Gastroesophageal sphincter (tissue), 4 donors: ENCODE measurements around the gene TMEM229B. TPM values are rescaled to one million over a fixed set of nuclear protein-coding genes. Genes with fewer than 3 reads are reported as not detected.

ENCODE experiments used
- ATAC-seq: fragments of 150-250 bp; one replicate; pipeline ENCODE4 v1.9.1; 2016; ENCODE audit warnings: mild to moderate bottlenecking, moderate library complexity
- H3K27ac ChIP-seq, 4 donors: fragments of 200-600 bp; sonication (generic) in 3 of 4; 1 replicate in 3 of 4; 2 replicates in 1 of 4; pipeline ENCODE4 v1.5.1; 2016 to 2019
- H3K27me3 ChIP-seq: fragments of 200-600 bp; sonication (generic); one replicate; pipeline ENCODE4 v1.5.1; 2019
- H3K36me3 ChIP-seq, 2 donors: fragments of 200-600 bp; sonication (generic); one replicate each; pipeline ENCODE4 v1.5.1; 2019; ENCODE audit warnings: control low read depth in 1 of 2
- H3K4me1 ChIP-seq, 3 donors: fragments of 200-600 bp; sonication (generic); 1 replicate in 2 of 3; 2 replicates in 1 of 3; pipeline ENCODE4 v1.5.1; 2016 to 2019; ENCODE audit warnings: control low read depth in 2 of 3
- H3K4me3 ChIP-seq, 2 donors: fragments of 200-600 bp; sonication (generic); one replicate each; pipeline ENCODE4 v1.5.1; 2019; ENCODE audit warnings: mild to moderate bottlenecking in 1 of 2, moderate library complexity in 1 of 2
- H3K9me3 ChIP-seq, 3 donors: fragments of 200-600 bp; sonication (generic); one replicate each; pipeline ENCODE4 v1.5.1; 2017 to 2019; ENCODE audit warnings: control low read depth in 2 of 3
- CTCF ChIP-seq, 4 experiments: fragments of 200-600 bp in 2 of 4; fragments of 450-650 bp in 2 of 4; sonication (generic) in 1 of 4; IDR thresholded peaks; one replicate each; pipeline ENCODE4 v1.5.1; 2017 to 2019; ENCODE audit warnings: antibody characterized with exemption in 4 of 4, mild to moderate bottlenecking in 2 of 4, moderate library complexity in 2 of 4
- EP300 ChIP-seq: sonication (generic); formaldehyde crosslinking; IDR thresholded peaks from one replicate; pipeline ENCODE4 v1.6.1; 2017; ENCODE audit warnings: antibody characterized with exemption, mild to moderate bottlenecking
- POLR2A ChIP-seq, 2 donors: fragments of 450-650 bp; IDR thresholded peaks; one replicate each; pipeline ENCODE4 v1.6.1; 2017; ENCODE audit warnings: antibody characterized with exemption in 2 of 2, mild to moderate bottlenecking in 2 of 2, moderate library complexity in 1 of 2
- POLR2AphosphoS5 ChIP-seq: sonication (generic); formaldehyde crosslinking; IDR thresholded peaks from one replicate; pipeline ENCODE4 v1.6.1; 2017; ENCODE audit warnings: antibody characterized with exemption
- WGBS, 2 donors: methylation state at CpG; one replicate each; pipeline ENCODE4 v1.1.5; 2018; ENCODE audit warnings: low coverage in 1 of 2; 5-methylcytosine and 5-hydroxymethylcytosine counted together
- total RNA-seq, 4 donors: library from RNA; depleted of rRNA; stranded (reverse); fragments of >200 nt; gene quantifications; one replicate each; pipeline ENCODE4 v1.1.0, GENCODE V29; 2016

The TMEM229B gene
- total RNA-seq, 4 donors from 2014 or later: 0.94 to 3.9 (median 2.5) TPM

DNA sequence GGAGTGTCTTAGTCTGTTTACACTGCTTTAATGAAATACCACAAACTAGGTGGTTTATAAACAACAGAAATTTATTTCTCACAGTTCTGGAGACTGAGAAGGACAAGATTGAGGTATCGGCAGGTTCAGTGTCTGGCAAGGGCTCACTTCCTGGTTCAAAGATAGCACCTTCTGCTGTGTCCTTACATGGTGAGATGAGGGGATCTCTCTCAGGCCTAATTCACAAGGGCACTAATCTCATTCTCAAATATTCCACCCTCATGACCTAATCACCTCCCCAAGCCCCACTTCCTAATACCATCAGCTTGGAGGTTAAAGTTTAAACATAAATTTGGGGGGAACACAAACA lies 41.5 kb downstream of the TMEM229B start:
- Histone ChIP-seq H3K27ac (no peak overlapping the region), H3K27me3 (peaks cover 16% of the 10 kb centered on the region), H3K4me1 (no peaks in the 10 kb centered on the region), H3K36me3 (no peaks in the 10 kb centered on the region), H3K9me3 (peaks cover 0 to 6% (median 0%) of the 10 kb centered on the region in 3 donors), H3K4me3 (no peak overlapping the region)
- ATAC-seq: no peak
- TF ChIP-seq CTCF (IDR thresholded peaks at IDR 0.05): no peak
- no peak for TF ChIP-seq EP300
- TF ChIP-seq POLR2AphosphoS5: no peak
- no peak for TF ChIP-seq POLR2A (IDR thresholded peaks at IDR 0.05)
- 73 to 80% methylated on average over 1 of the region's 1 CpG for WGBS, 2 donors

DNA sequence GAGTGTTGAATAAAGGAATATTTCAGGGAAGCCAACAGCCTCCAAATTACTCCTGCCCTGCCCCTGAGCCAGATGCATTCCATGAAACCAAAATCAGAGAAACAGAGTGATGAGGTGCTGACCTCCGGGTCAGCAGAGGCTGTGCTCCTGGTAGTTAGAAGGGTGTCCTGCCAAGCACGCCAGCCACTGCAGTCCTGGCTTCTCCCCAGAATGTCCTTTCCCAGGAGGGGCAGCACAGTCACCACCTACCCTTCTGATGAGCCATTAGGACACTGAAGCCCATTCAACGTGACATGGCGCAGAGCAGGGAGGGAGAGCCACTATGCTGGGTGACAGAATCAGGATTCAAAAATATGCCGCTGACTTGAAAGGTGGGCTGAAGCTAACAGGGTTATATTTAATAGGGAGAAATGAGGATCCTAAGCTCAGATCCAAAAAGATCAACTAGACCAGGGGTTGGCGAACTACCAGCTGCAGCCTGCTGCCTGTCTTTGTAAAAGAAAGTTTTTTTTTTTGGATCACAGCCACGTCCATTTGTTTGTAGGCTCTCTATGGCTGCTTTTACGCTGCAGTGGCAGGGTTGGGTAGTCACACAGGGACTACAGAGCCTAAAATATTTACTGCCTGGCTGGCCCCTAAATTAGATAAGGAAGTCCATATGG lies 42.0 kb downstream of the TMEM229B start:
- H3K4me1 ChIP-seq: no peaks in the 10 kb centered on the region
- WGBS, 2 donors: 40 to 59% methylated on average over 4 to 7 of the region's 8 CpGs
- no peak for ATAC-seq
- H3K4me3 ChIP-seq: no peak overlapping the region
- no peak for TF ChIP-seq POLR2A (IDR thresholded peaks at IDR 0.05)
- no peak for TF ChIP-seq EP300
- TF ChIP-seq CTCF (IDR thresholded peaks at IDR 0.05): no peak
- TF ChIP-seq POLR2AphosphoS5: no peak
- H3K27ac ChIP-seq: no peak overlapping the region
- H3K36me3 ChIP-seq: no peaks in the 10 kb centered on the region
- H3K9me3 ChIP-seq: peaks cover 0 to 6% (median 0%) of the 10 kb centered on the region in 3 donors
- peaks cover 16% of the 10 kb centered on the region for H3K27me3 ChIP-seq

GRCh38 chr14:67444395-67444794 lies 44.1 kb downstream of the TMEM229B start:
- Histone ChIP-seq H3K4me1 (no peaks in the 10 kb centered on the region), H3K27me3 (peaks cover 20% of the 10 kb centered on the region), H3K4me3 (no peak overlapping the region), H3K36me3 (no peaks in the 10 kb centered on the region), H3K27ac (no peak overlapping the region), H3K9me3 (no peaks in the 10 kb centered on the region)
- WGBS, 2 donors: 77 to 100% methylated on average over 1 to 3 of the region's 3 CpGs
- ATAC-seq: no peak
- TF ChIP-seq POLR2AphosphoS5: no peak
- no peak for TF ChIP-seq POLR2A (IDR thresholded peaks at IDR 0.05)

DNA sequence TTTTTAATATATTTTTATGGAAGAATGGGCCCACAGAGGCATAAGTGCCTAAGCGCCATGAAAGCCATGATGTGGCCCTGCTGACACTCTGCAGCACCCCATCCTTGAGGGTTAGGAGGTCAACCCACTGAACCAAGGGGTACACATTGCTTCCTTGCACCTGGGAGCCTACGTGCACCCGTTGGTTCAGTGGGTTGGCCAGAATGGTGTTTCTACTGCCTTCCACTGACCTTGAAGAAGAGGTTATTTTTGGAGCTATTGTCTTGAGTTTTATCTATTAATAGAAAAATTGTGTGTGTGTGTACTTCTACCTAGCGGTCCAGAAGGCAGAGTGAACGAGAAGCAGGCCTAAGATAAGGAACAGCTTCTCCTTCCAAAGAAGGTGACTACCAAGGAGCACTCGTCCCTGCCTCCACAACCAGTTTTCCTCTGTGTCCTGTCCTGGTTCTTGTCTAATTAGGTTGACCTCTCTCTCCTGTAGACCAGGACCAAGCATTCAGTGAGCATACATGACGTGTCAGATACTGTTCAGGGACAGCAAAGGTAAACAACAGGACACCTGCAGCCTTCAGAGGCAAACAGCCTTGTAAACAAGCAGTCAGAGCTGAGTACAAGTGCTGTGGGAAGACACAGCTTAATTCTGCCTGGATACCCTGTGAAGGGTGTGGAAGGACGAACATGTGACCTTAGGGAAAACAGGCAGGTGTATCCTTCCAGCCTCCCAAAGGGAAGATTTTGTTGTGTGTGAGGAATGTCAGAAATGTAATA lies 46.2 kb downstream of the TMEM229B start:
- no peaks in the 10 kb centered on the region for H3K4me1 ChIP-seq
- no peaks in the 10 kb centered on the region for H3K36me3 ChIP-seq
- 61 to 77% methylated on average over 7 of the region's 8 CpGs for WGBS, 2 donors
- TF ChIP-seq POLR2AphosphoS5 (no peak), CTCF (IDR thresholded peaks at IDR 0.05) (no peak), POLR2A (IDR thresholded peaks at IDR 0.05) (no peak), EP300 (no peak)
- H3K9me3 ChIP-seq: no peaks in the 10 kb centered on the region
- no peak for ATAC-seq
- H3K27me3 ChIP-seq: peaks cover 20% of the 10 kb centered on the region
- H3K4me3 ChIP-seq: no peak overlapping the region
- H3K27ac ChIP-seq: no peak overlapping the region

GRCh38 chr14:67441672-67442071 lies 46.8 kb downstream of the TMEM229B start:
- H3K27me3 ChIP-seq: peaks cover 20% of the 10 kb centered on the region
- no peak for ATAC-seq

More at GRCh38 chr14:67441672-67442071, 46.8 kb downstream of the TMEM229B start:
- 89 to 100% methylated on average over 6 of the region's 8 CpGs for WGBS, 2 donors
- no peak overlapping the region for H3K27ac ChIP-seq
- no peaks in the 10 kb centered on the region for H3K36me3 ChIP-seq
- no peaks in the 10 kb centered on the region for H3K4me1 ChIP-seq
- no peak for TF ChIP-seq POLR2A (IDR thresholded peaks at IDR 0.05)
- TF ChIP-seq EP300: no peak
- no peak for TF ChIP-seq CTCF (IDR thresholded peaks at IDR 0.05)
- TF ChIP-seq POLR2AphosphoS5: no peak
- no peak overlapping the region for H3K4me3 ChIP-seq
- no peaks in the 10 kb centered on the region for H3K9me3 ChIP-seq
